Vagina (tissue), 2 donors: ENCODE results near the gene EIPR1.
"Not testable (repeated sequence)": the region's sequence is repeated elsewhere in the genome, so short reads cannot be mapped to it uniquely, and the experiment has no call there.

Experiments used
- CTCF ChIP-seq, 3 experiments: fragments of 450-650 bp in 2 of 3; fragments of 200-600 bp in 1 of 3; sonication (generic) in 1 of 3; IDR thresholded peaks; one replicate each; pipeline ENCODE4 v1.5.1; 2017 to 2019; ENCODE audit warnings: antibody characterized with exemption in 3 of 3, mild to moderate bottlenecking in 2 of 3, moderate library complexity in 2 of 3
- POLR2AphosphoS5 ChIP-seq, 2 donors: sonication (generic); formaldehyde crosslinking; IDR thresholded peaks; one replicate each; pipeline ENCODE4 v1.9.0; 2017; ENCODE audit warnings: antibody characterized with exemption in 2 of 2, mild to moderate bottlenecking in 2 of 2, low read depth in 1 of 2; ENCODE audit not compliant: insufficient read depth in 1 of 2

GRCh38 chr2:3357446-3357845 lies 20.2 kb downstream of the EIPR1 start:
- TF ChIP-seq CTCF (IDR thresholded peaks at IDR 0.05); POLR2AphosphoS5 (IDR thresholded peaks at IDR 0.05; ENCODE audit: insufficient read depth in 1 of 2, low read depth in 1 of 2): not testable (repeated sequence)
